ENCODE measurements around the gene SLITRK5.

Gene SLITRK5

DNA sequence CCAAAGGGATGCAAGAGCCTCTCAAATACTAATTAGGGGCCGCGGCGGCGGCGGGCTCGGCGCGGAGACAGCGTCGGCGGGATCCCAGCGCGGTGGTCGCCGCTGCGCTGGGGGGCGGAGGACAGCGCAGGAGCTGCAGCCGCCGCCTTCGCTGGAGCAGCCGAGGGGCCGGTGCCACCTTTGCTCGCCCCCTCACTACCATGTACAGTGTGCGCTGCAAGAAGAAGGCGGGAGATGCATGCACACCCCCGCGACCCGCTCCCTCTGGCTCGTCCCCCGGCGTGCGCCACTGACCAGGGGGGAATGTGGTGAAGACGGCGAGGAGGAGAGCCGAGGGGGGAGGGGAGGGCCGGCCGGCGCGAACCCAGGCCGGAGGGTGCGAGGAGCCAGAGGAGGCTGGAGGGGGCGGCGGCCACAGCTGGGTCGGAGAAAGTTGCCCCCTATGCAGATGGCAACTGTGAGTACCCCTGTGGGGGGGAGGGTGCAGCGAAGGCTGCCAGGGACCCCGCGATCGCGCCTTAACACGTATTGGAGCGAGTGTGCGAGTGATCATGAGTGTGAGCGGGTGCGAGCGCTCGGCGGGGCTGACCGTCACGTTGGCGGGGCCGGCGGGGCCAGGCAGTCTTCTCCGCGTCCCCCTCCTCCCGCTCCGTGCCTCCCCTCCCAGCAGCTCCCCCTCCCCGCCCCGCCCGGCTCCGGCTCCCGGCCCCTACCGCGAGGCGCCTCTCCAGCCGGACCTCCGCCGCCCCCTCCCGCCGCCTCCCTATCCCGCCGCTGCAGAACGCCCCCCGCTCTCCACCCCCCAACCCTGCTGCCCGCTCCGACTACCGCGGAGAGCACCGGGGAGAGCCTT lies 808 bp downstream of the SLITRK5 start:
- peak overlapping the region; percentile 64 for H3K4me3 ChIP-seq (ENCODE audit: low read depth, low read length)
- no peak for TF ChIP-seq CTCF (IDR thresholded peaks at IDR 0.05; ENCODE audit: low read depth, low read length)

DNA sequence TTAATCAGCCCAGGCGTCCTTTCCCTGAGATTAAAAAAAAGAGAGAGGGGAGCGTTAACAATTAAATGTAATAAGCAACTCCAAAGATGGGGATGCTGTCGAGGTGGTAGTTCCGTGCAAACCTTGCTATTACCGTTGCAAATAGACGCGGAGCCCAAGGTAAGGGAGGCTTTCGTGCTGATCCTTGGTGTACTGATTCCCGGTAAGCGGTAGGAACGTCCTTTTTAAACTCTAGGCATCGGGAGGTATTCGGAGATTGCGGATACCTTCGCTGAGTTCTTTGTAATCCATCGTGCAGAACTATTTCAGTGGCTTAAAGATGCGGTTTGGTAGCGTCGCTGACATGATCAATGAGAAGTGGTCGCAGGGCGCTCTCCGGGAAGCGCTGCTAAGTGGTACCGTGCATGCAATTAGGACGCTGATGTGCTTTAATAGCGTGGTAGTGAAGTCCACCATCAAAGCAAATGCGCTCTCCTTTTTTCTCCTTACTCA lies 3.1 kb downstream of the SLITRK5 start:
- TF ChIP-seq CTCF (IDR thresholded peaks at IDR 0.05; ENCODE audit: low read depth, low read length), result no peak
- peak overlapping the region; percentile 64 for H3K4me3 ChIP-seq (ENCODE audit: low read depth, low read length)

GRCh38 chr13:87675851-87676250 lies 4.7 kb downstream of the SLITRK5 start:
- no peak for TF ChIP-seq CTCF (IDR thresholded peaks at IDR 0.05; ENCODE audit: low read depth, low read length)
- H3K4me3 ChIP-seq (ENCODE audit: low read depth, low read length), result no peak overlapping the region

DNA sequence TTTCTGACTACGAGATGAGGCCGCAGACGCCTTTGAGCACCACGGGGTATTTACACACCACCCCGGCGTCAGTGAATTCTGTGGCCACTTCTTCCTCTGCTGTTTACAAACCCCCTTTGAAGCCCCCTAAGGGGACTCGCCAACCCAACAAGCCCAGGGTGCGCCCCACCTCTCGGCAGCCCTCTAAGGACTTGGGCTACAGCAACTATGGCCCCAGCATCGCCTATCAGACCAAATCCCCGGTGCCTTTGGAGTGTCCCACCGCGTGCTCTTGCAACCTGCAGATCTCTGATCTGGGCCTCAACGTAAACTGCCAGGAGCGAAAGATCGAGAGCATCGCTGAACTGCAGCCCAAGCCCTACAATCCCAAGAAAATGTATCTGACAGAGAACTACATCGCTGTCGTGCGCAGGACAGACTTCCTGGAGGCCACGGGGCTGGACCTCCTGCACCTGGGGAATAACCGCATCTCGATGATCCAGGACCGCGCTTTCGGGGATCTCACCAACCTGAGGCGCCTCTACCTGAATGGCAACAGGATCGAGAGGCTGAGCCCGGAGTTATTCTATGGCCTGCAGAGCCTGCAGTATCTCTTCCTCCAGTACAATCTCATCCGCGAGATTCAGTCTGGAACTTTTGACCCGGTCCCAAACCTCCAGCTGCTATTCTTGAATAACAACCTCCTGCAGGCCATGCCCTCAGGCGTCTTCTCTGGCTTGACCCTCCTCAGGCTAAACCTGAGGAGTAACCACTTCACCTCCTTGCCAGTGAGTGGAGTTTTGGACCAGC lies 5.3 kb downstream of the SLITRK5 start:
- no peak for TF ChIP-seq CTCF (IDR thresholded peaks at IDR 0.05; ENCODE audit: low read depth, low read length)
- H3K4me3 ChIP-seq (ENCODE audit: low read depth, low read length), result no peak overlapping the region

- H3K4me3 ChIP-seq (ENCODE audit: low read depth, low read length), result no peak overlapping the region
- TF ChIP-seq CTCF (IDR thresholded peaks at IDR 0.05; ENCODE audit: low read depth, low read length), result no peak
These were observed 5.9 kb downstream of the SLITRK5 start for GRCh38 chr13:87677043-87677495.

DNA sequence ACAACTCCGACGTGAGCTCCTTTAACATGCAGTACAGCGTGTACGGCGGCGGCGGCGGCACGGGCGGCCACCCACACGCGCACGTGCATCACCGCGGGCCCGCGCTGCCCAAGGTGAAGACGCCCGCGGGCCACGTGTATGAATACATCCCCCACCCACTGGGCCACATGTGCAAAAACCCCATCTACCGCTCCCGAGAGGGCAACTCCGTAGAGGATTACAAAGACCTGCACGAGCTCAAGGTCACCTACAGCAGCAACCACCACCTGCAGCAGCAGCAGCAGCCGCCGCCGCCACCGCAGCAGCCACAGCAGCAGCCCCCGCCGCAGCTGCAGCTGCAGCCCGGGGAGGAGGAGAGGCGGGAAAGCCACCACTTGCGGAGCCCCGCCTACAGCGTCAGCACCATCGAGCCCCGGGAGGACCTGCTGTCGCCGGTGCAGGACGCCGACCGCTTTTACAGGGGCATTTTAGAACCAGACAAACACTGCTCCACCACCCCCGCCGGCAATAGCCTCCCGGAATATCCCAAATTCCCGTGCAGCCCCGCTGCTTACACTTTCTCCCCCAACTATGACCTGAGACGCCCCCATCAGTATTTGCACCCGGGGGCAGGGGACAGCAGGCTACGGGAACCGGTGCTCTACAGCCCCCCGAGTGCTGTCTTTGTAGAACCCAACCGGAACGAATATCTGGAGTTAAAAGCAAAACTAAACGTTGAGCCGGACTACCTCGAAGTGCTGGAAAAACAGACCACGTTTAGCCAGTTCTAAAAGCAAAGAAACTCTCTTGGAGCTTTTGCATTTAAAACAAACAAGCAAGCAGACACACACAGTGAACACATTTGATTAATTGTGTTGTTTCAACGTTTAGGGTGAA lies 6.6 kb downstream of the SLITRK5 start:
- peak overlapping the region; percentile 37 for H3K4me3 ChIP-seq (ENCODE audit: low read depth, low read length)
- TF ChIP-seq CTCF (IDR thresholded peaks at IDR 0.05; ENCODE audit: low read depth, low read length), result no peak
